Osteoblast (primary cell): ENCODE measurements around the gene GREB1. TPM values are rescaled to one million over a fixed set of nuclear protein-coding genes. Genes with fewer than 3 reads are reported as not detected.

Experiments used
- DNase-seq: peaks from one replicate; pipeline ENCODE4 v3.0.0; 2011; ENCODE audit warnings: low spot score, mixed read lengths; ENCODE audit not compliant: insufficient read length; ENCODE audit errors: missing footprints
- H2AFZ ChIP-seq: 2 replicates; pipeline ENCODE4 v1.6.0; 2011; ENCODE audit warnings: mild to moderate bottlenecking, low read length
- H3K27ac ChIP-seq: 2 replicates; pipeline ENCODE4 v1.5.1; 2011; ENCODE audit warnings: mild to moderate bottlenecking, low read depth, low read length, moderate library complexity
- H3K27me3 ChIP-seq: 2 replicates; pipeline ENCODE4 v1.6.0; 2012; ENCODE audit warnings: mild to moderate bottlenecking, control low read depth, inconsistent platforms, low read length, moderate library complexity; ENCODE audit not compliant: insufficient read depth
- H3K36me3 ChIP-seq: 2 replicates; pipeline ENCODE4 v1.5.1; 2011; ENCODE audit warnings: mild to moderate bottlenecking, low read length, control low read depth, moderate library complexity; ENCODE audit not compliant: insufficient read depth
- H3K4me1 ChIP-seq: 2 replicates; pipeline ENCODE4 v1.5.1; 2011; ENCODE audit warnings: mild to moderate bottlenecking, low read length, control low read depth, moderate library complexity; ENCODE audit not compliant: insufficient read depth
- H3K4me2 ChIP-seq: 2 replicates; pipeline ENCODE4 v1.6.0; 2011; ENCODE audit warnings: mild to moderate bottlenecking, low read length; ENCODE audit not compliant: insufficient read depth
- H3K4me3 ChIP-seq: fragments of 200-600 bp; sonication (generic); 3 replicates; pipeline ENCODE4 v1.5.1; 2012; ENCODE audit warnings: mild to moderate bottlenecking, low read length, inconsistent platforms; ENCODE audit not compliant: insufficient read depth
- H3K79me2 ChIP-seq: 2 replicates; pipeline ENCODE4 v1.6.0; 2012; ENCODE audit warnings: mild to moderate bottlenecking, low read length, control low read depth, inconsistent platforms; ENCODE audit not compliant: insufficient read depth
- H3K9me3 ChIP-seq: 2 replicates; pipeline ENCODE4 v1.5.1; 2011; ENCODE audit warnings: low read depth, low read length, control low read depth
- H4K20me1 ChIP-seq: 2 replicates; pipeline ENCODE4 v1.6.0; 2012; ENCODE audit warnings: mild to moderate bottlenecking, low read length, control low read depth; ENCODE audit not compliant: insufficient read depth
- CTCF ChIP-seq: IDR thresholded peaks from 2 replicates; pipeline ENCODE4 v1.5.1; 2011; ENCODE audit warnings: mild to moderate bottlenecking, low read depth, low read length, moderate library complexity; ENCODE audit errors: extremely low read depth
- total RNA-seq: library from RNA; depleted of rRNA; stranded (reverse); fragments of >200 nt; gene quantifications from 2 replicates; pipeline ENCODE4 v1.2.3, GENCODE V29; 2012

The GREB1 gene
- total RNA-seq, 1 donor = 1.1 TPM

DNA sequence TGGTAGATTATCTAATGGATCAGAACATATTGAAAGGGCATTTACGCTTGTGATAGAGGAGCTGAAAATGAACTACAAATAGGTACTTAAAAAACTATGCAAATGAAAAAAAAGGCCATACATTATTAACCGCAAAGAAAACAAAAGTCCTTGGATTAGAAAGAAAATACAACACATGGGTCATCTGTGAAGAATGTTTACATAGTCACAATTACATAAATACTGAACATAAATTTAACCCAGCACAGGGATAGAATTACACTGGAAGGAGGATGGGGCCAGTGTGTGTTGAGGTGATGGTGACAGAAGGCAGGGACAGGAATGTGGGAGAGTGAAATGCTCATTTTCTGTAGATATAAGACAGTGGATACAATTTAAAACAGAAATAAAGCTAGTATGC, 129.6 kb downstream of the GREB1 start:
- Histone ChIP-seq H3K9me3 (no peaks in the 10 kb centered on the region), H3K4me3 (no peak overlapping the region), H3K36me3 (no peaks in the 10 kb centered on the region), H2AFZ (no peak overlapping the region), H3K4me2 (no peak overlapping the region), H3K79me2 (no peaks in the 10 kb centered on the region), H4K20me1 (no peaks in the 10 kb centered on the region), H3K27me3 (peaks cover 26% of the 10 kb centered on the region), H3K27ac (no peak overlapping the region), H3K4me1 (no peaks in the 10 kb centered on the region)
- no peak for TF ChIP-seq CTCF
- DNase-seq = no peak

DNA sequence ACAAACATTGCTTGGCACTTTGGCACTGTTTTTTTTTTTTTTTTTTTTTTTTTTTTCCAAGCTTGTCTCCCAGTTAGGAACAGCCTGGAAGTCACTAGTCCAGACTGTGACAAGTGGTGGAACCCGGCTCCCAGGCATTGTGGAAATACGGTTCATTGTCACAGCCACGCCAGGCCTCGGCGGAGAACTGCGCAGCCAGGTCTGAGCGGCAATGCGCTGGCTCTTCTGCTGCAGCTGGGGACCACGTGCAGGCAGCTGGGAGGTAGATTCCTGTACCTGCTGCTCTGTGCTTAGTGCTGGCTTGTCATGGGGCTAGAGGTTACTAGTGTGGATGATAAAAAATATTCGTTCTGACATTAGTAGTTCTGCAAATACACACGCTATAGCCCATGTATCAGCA, 131.2 kb downstream of the GREB1 start:
- Histone ChIP-seq H2AFZ (no peak overlapping the region), H3K4me2 (no peak overlapping the region), H3K79me2 (no peaks in the 10 kb centered on the region), H3K36me3 (no peaks in the 10 kb centered on the region), H3K27me3 (peaks cover 31% of the 10 kb centered on the region), H3K4me3 (no peak overlapping the region), H3K4me1 (no peaks in the 10 kb centered on the region), H3K27ac (no peak overlapping the region), H3K9me3 (no peaks in the 10 kb centered on the region), H4K20me1 (no peaks in the 10 kb centered on the region)
- DNase-seq = no peak
- TF ChIP-seq CTCF = no peak

GRCh38 chr2:11665510-11666362, 131.9 kb downstream of the GREB1 start:
- Histone ChIP-seq H3K4me3 (no peak overlapping the region), H3K79me2 (no peaks in the 10 kb centered on the region), H3K9me3 (no peaks in the 10 kb centered on the region), H3K27ac (no peak overlapping the region), H3K27me3 (peaks cover 32% of the 10 kb centered on the region), H4K20me1 (no peaks in the 10 kb centered on the region), H2AFZ (no peak overlapping the region), H3K4me2 (no peak overlapping the region), H3K36me3 (no peaks in the 10 kb centered on the region), H3K4me1 (no peaks in the 10 kb centered on the region)
- TF ChIP-seq CTCF = no peak
- DNase-seq = no peak

GRCh38 chr2:11667194-11667593, 133.3 kb downstream of the GREB1 start:
- TF ChIP-seq CTCF = no peak
- H3K27me3 ChIP-seq = peaks cover 25% of the 10 kb centered on the region

More at GRCh38 chr2:11667194-11667593, 133.3 kb downstream of the GREB1 start:
- no peak overlapping the region for H2AFZ ChIP-seq
- H3K4me1 ChIP-seq = no peaks in the 10 kb centered on the region
- no peaks in the 10 kb centered on the region for H4K20me1 ChIP-seq
- H3K4me3 ChIP-seq = no peak overlapping the region
- H3K36me3 ChIP-seq = no peaks in the 10 kb centered on the region
- no peak overlapping the region for H3K4me2 ChIP-seq
- no peak for DNase-seq
- no peak overlapping the region for H3K27ac ChIP-seq
- no peaks in the 10 kb centered on the region for H3K9me3 ChIP-seq
- no peaks in the 10 kb centered on the region for H3K79me2 ChIP-seq
